Iris pigment epithelial cell (primary cell): ENCODE data around the gene PAF1.
"Not testable (repeated sequence)": the region's sequence is repeated elsewhere in the genome, so short reads cannot be mapped to it uniquely, and the experiment has no call there.

ENCODE experiments used
- DNase-seq: peaks from one replicate; pipeline ENCODE4 v3.0.0-alpha.2; 2011; ENCODE audit warnings: low read depth

PAF1 gene

DNA sequence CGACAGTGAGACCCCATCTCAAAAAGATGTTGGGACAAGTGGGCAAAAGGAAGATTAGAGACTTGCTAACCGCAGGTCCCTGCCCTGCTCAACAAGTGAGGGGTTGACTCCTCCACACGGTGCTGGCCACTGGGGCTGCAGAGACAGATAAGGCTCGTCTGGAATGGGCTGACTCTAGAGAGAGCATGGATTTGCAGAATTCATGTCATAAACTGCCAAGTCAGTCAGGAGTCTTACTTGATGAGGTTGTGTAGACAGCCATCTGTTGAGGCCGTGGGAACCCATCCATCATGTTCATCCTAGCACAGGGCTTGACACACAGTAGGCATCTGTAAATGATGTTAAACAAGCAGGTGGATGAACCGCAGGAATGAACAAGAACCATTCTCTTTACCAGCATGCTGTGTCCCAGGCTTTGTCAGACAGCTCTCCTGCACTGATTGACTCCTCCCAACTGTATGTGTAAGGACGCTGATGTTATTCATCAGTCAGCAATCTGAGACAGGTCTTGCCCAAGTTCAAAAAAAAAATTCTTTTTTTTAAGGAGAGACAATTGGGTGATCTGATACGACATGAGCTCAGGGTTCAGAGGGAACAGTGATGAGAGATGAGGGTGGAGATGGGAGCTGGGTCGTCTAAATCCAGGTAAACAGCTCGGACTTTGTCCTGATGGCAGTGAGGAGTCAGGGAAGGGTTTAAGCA lies 8.8 kb downstream of the PAF1 start:
- peak; percentile 80 for DNase-seq

DNA sequence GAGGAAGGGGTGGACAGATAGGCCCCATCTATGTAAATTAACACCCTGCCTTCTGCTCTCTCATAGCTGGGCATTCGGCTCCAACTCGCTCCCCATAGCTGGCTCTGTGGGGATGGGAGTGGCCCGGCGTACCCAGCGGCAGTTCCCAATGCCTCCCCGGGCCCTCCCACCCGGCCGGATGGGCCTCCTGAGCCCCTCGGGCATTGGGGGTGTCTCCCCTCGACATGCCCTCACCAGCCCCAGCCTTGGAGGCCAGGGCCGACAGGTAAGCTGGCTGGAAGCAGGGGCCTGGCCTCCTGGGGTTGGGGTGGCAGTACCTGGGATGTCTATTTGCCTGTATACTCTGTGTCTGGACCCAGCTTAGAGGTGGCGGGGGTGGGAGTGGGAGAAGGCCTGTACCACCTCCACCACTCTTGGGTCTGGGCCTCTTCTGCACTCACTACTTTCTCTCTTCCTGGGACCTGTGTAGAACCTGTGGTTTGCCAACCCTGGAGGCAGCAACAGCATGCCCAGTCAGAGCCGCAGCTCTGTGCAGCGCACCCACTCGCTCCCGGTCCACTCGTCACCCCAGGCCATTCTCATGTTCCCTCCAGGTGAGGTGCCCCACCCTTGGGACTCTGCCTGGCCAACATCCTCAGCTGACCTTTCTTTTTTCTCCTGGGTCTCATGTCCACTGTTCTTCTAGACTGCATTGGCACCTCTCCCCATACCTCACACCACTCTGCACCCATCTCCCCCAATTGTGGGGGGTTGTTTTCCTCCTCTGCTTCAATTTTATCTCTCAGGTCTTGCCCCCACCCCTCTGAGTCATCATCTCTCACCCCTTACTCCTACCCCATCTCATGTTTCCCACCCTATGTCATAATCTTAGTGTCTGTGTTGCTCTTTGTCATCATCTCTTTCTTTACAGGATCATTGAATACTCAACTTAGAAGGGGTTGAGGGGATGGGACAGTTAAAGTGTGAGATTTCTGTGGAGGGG lies 10.1 kb downstream of the PAF1 start:
- no peak for DNase-seq

DNA sequence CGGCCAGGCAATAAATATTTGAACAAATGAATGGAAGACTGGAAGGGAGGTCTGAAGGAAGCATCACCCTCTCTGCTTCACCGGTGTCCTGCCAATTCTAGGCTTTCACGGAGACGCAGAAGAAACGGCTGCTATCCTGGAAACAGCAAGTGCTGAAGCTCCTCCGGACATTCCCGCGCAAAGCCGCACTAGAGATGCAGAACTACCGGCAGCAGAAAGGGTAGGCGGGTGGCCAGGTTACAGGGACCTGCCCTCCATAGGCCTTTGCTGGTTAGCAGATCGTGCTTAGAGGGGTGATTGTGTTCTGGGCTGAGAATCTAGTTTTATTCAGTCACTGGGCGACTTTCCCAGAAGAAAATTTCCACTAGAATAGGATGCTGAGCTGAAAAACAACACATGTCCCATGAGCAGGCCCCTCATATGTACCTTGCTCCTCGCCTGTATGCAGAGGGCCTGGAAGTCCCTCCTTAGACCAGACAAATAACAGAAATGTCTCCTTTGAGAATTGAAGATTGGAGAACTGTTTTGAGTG lies 11.0 kb downstream of the PAF1 start:
- no peak for DNase-seq

DNA sequence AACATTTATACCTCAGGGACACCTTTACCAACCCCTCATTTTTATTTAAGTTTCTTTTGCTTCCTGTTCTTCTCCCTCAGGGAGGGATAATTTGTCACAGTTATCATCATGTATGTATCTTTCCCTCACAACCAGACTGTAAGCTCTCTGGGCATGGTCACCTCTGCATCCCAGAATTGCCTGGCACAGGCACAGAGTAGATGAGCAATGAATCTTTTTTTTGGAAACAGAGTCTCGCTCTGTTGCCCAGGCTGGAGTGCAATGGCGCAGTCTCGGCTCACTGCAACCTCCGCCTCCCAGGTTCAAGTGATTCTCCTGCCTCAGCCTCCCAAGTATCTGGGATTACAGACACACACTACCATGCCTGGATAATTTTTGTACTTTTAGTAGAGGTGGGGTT lies 11.5 kb downstream of the PAF1 start:
- not testable (repeated sequence) for DNase-seq

DNA sequence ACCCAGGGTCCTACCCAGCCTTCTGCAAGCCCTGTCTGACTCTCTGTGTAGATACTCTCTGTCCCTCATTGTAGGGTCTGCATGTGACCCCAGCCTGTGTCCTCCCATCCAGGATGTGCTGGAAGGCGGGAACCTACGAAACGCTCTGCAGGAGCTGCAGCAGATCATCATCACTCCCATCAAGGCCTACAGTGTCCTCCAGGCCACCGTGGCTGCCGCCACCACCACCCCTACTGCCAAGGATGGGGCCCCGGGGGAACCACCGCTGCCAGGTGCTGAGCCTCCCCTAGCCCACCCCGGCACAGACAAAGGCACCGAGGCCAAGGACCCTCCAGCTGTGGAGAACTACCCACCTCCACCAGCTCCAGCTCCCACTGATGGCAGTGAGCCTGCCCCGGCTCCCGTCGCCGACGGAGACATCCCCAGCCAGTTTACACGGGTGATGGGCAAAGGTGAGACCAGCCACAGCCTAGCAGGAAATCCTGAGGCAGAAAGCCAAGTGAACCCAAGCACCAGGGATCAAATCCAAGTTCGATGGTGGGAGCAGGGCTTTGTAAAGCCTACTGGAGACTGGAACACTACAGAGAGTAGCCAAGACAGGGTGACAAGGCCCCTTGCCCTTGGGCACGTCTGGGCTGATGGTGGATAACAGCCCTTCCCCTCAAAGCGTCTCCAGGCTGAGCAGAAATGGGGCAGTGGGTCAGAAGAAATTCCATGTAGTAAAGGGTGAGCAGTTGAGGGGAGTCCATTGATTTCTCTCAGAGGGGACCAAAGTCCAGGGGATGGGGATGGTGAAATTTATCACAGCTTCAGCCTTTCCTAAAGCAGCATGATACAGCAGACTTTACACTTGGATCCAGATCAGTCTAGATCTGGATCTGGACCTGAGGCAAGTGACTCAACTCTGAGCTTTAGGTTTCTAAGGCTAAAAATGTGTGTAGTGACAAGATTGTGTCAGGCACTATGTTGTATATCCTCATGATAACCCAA lies 13.2 kb downstream of the PAF1 start:
- no peak for DNase-seq

DNA sequence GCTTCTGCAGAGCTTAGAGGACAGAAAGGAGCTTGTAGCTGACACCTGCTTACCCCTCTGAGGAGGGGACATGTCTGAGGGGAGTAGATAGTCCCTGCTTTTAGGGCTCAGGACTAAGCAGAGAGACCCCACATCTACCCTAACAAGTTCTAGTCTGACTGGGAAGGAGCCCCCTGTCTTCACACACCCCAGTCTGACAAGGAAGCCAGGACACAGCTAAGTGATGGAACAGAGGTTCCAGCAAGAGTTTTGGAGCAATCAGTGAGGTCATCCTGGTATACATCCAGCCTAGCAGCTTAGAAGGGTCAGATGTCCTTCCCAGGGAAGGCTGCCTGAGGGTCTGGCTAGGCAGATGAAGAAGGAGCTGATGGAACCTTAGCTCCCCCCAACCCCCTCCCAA lies 15.0 kb downstream of the PAF1 start:
- DNase-seq = no peak

DNA sequence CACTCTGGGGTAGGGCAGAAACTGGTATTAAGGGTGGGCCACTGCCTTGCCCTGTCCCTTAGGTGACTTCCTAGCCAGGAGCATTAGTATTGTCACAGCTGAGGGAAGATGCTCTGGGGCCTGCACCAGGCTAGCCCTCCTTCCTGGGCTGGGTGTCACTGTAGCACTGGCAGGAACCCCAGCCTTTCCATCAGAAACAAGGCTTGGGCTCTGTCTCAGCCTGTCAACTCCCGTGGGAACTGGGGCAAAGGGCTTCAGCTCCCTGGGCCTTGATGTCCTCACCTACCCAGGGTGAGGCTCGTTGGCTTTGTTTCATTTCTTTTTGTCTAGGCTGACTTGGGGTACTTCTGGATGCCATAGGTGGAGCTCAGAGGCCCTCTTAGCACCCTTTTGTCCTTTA lies 18.0 kb downstream of the PAF1 start:
- DNase-seq = peak; percentile 43

DNA sequence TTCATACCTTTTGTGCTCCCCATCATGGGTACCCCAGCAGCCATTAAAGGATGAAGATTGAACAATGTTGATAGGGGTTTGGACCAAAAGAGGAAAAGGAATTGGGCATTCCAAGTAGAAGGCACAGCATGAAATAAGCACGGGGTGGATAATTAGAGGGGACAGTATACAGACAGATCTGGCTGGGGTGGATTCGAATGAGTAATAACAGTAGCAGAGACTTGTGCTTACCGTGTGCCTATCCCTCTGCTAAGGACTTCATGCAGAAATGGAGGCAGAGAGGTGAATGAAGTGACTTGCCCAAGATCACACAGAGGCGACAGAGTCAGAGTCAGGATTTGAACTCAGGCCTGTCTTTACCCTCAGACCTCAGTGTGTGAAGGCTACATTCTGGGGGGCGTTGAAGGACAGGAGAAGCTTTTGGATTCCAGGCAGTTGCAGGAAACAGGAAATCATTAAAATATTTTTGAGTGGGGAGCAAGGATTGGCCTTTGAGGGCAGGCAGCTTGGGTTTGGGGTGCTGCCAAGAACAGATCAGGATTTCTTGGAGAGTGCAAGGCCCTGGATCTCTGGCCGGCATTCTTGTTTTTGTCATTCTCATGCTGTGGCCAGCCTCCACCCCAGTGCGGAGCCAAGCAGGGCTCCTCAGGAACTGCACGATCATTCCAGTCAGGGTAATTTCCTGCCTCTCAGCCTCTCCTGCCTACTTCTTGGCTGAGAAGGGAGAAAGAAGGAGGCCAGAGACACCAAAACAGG lies 18.7 kb downstream of the PAF1 start:
- peak; percentile 93 for DNase-seq

DNA sequence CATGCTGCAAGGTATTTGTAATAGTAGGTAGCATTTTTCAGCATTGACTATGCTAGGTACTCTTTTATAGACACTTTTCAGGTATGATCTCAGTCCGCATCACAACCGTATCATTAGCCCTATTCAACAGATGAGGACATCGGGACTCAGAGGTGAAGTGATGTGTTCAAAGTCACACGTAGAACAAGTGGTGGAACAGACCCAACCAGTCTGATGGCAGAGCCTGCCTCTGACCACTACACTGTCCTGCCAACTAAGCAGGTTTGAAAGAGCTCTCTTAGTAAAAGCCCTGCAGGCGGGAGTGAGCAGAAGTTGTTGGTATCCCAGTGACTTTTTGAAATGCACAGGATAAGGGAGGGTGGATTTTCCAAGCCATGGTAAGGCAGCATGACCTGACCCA lies 20.2 kb downstream of the PAF1 start:
- no peak for DNase-seq

DNA sequence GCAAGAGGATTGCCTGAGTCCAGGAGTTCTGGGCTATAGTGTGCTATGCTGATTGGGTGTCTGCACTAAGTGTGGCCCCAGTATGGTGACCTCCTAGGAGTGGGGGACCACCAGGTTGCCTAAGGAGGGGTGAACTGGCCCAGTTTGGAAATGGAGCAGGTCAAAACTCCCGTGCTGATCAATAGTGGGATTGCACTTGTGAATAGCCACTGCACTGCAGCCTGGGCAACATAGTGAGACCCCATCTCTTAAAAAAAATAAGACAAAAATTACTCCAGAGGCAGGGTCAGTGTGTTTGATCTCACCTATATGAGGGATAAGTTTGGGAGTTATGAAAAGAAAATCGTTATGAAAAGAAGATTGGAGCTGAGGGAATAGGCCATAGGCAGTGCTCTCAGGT lies 21.7 kb downstream of the PAF1 start:
- DNase-seq = no peak

DNA sequence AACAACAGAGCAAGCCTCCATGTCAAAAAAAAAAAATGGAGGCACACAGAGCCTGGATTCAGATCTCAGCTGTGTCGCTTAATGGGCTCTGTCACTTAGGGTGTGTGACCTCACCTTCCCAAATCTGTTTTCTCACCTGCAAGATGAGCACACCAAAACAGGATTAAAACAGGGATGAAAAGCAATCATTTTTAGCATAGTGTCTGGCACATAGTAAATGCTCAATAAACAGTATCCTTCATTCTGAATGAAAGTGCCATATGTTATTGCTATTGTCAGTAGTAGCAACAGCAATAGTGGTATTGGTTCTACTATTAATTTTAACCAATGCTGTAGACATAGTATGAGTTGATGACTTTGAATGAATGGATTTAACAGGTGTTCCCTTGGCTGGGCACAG lies 25.4 kb downstream of the PAF1 start:
- no peak for DNase-seq

DNA sequence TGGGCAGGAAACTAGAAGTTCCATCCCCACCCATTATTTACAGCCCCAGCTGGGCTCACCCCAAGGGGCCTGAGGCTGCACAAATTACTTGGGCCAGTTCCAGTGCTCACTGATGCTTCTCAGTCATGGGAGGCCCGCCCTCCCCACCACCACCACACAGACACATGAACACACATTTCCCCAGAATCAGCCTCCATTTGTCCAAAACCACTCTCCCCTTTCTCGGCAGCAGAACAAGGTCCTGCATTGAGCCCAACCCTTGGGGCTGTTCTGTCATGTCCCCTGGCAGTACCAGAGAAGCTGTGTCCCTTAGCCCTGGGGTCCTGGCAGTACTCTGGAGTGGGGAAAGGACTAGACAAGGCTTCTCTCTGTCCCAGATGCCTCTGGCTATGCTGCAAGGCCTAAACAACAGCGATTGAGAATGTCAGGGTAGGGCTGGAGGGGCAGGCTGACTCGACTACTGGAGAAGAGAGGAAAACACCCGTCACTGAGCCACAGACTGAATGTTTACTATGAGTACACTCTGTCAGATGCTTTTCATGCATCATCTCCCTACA lies 26.9 kb downstream of the PAF1 start:
- DNase-seq = peak; percentile 90

DNA sequence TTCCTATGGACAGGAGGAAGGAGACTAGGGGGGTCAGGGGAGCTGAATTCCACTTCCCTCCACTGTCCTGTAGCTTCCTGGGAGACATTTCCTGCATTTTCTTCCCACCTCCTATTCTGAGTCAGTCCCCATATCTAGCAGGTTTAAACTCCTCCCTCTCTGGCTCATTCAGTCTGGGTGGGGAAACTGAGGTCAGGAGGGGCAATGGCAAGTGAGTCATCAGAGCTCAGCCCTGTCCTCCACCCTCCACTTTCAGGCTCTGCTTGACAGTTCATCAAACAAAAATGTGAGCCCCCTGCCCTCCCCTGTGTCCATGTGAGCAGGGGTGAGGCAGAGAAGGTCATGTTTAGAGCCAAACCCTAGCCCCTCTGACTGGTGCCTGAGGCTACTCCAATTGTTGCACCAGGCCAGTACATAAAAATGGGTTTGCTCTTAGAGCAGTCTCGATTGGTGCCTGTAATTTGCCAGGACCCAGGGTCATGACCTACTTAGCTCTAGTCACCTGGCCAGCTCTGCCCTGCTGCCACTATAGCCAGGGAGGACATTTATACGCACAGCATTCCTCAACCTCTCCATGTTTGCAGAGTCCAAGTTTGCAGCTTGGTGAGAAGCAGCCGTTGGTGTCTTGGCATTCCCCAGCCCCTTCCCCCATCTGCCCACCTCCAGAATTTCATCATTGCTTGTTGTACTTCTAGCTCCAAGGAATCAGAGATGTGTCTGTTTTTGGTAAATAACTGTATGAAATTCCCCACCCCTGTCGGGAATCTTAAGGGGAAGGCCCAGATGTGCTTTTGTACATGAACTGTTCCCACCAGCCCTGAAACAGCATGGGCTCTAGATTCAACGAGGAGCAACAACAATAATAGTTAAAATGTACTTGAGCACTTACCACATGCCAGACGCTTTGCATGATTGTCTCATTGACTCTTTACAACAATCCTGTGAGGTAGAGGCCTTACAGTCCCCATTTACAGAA lies 27.9 kb downstream of the PAF1 start:
- peak; percentile 78 for DNase-seq

DNA sequence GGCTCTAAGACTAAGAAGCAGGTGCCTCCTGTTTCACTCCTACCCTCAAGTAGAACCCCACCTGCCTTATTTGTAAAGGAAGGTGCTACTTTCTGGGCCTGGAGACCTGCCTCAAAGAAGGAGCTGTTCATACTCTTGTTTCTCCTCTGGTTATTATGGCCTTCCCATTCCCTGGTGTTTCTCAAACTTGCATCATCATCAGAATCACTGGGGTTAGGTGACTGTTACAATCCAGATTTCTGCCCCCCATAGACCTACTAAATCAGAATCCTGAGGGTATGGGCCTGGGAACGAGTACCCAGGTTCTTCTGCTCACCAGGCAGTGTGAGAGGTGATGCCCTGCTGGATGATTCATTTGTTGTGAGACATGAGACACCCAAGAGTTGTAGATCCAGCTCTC lies 30.3 kb downstream of the PAF1 start:
- DNase-seq = no peak

DNA sequence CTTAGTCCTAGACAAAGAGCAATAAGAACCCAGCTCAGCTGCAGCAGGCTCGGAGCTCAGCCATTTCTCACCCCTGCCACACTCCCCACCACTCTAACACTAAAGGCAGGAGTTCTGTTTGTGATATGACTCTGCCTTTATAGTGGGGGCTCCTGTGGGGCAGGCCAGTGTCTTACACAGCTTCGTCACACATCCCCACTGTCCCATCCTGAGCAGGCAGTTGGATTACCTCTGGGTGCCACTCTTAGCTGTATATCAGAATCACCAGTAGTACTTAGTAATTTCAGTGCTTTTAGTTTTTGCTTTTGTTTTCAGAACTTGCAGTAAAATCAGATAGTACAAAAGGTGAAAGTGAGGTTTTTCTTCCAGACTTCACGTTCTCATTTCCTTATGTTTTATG lies 31.9 kb downstream of the PAF1 start:
- no peak for DNase-seq

DNA sequence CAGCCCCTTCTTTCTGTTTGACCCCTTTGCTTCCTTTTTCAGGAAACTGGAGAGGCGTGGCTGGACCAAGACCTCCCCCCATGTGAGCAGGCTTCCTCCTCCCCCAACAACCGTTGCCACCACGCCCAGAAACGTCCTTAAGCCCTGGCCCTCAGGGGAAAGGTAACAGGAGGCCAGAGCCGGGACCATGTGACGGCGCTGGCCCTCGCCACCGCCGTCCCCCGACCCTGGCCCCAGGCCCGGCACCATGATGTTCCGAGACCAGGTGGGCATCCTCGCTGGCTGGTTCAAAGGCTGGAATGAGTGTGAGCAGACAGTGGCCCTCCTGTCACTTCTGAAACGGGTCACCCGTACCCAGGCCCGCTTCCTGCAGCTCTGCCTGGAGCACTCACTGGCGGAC lies 34.3 kb downstream of the PAF1 start:
- DNase-seq = no peak

DNA sequence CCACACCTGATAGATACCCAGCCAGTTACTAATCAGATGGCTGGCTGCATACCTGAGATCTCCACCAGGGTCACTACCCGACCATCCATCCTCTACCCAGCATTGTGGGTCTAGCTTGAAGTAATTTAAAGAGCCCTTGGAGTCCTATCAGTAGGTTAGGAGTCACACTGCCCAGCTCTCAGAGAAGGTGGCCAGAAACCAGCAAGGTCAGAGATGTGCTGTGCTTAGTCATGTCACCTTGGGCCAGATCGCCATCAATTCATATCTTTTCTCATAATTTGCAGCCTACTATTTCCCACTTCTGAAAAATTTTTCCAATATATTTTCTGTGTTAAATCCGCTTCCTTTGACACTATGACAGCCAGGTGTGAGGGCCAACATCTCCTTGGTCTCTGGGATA lies 34.8 kb downstream of the PAF1 start:
- no peak for DNase-seq

DNA sequence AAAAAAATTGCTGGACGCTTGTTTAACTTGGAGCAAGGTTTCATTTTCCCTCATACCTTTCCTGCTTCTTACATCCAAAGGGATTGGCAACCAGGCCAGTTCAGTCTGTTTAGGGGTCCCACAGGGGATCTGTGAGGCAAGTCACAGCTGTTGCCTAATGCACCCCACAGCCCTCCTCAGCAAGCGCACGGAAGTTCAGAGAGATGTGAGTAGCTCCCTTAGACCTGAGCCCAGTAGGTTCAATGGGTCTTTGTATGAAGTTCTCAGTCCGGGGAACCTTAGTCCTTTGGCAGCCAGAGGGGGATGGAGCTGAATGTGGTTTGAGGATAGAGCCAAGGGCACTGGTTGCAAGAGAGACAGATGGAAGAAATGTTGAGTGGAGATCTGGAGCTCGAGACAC lies 35.7 kb downstream of the PAF1 start:
- DNase-seq = no peak

DNA sequence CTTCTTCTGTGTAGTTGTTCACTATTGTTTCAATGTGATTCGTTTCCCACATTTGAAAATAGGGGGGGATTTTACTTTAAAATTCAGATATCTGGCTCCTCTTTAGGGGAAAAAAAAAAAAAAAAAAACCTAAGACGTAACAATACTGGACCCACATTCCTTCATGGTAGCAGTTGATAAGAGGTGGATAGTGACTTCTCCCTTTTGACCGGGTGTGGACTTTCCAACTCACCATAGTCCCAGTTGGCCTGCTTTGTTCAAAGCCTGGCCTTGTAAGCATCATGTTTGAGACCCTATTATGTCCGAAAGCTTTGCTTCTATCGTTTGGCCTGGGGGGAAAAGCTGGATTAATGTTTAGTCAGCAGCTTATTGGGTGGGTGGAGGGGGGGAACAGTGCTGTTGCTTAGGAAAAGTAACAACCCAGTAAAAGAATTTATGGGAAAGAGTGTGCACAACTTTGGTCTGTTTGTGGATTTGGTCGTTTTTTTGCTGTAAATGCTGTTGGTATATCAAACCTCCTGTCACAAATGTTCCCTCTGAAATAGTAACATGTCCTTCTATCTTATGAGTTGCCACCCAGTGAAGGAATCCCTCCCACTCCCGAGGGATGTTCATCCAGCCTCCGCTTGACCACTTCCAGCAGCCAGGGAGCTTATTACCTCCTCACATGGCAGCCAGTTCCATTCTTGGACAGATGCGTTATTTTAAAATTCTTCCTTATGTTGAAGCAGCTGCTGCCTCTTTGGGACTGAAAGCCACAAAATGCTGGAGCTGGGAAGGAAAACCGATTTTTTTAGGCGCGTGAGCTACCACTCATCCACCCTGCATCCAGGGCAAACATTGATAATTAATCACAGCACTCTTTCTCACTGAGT lies 38.3 kb downstream of the PAF1 start:
- DNase-seq = no peak
